ENCODE measurements around the gene TTYH1. TPM values are rescaled to one million over a fixed set of nuclear protein-coding genes. Genes with fewer than 3 reads are reported as not detected.

Gene TTYH1
- total and polyA plus RNA-seq, 2 of the 4 experiments (the other 2 are of a cell fraction): not detected

DNA sequence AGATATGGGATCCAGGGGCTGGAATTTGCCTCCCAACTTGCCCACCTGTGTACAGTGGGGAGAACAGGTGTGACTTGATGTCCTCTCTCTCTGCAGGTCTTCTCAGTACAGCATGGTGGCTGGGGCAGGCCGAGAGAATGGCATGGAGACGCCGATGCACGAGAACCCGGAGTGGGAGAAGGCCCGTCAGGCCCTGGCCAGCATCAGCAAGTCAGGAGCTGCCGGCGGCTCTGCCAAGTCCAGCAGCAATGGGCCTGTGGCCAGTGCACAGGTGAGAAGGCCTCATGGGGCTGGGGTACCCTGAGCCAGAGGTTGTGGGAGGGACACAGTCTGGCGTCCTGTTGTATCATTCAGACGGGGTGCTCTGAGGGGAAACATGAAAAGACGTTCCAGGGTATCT, 36.7 kb downstream of the TTYH1 start:
- ATAC-seq (ENCODE audit: low read depth) (no peak), DNase-seq (no peak)
- Histone ChIP-seq H3K4me3 (ENCODE audit: insufficient read depth, low read depth, low read length) (no peak overlapping the region), H4K91ac (ENCODE audit: insufficient read depth, low read depth, low read length) (no peak overlapping the region), H3K23ac (ENCODE audit: low read depth, low read length) (no peak overlapping the region), H2AK9ac (replicated peaks; ENCODE audit: low read depth, low read length, poor library complexity) (no peak overlapping the region), H3K4me1 (ENCODE audit: control insufficient read depth, insufficient read depth, low read length) (peaks cover 6% of the 10 kb centered on the region), H3K56ac (ENCODE audit: extremely low read depth, insufficient read depth, low read length) (no peak overlapping the region), H2BK120ac (ENCODE audit: low read depth, low read length) (no peak overlapping the region), H3K9me3 (ENCODE audit: control insufficient read depth, insufficient read depth, low read length) (no peaks in the 10 kb centered on the region), H3K36me3 (ENCODE audit: control insufficient read depth, insufficient read depth, low read length) (peaks cover 61% of the 10 kb centered on the region), H4K8ac (ENCODE audit: low read depth in 2 of 2, low read length in 2 of 2) (no peak overlapping the region), H4K5ac (ENCODE audit: low read depth, low read length) (no peak overlapping the region), H3K27me3 (ENCODE audit: control insufficient read depth, insufficient read depth, low read length) (no peaks in the 10 kb centered on the region), H3K9me1 (ENCODE audit: insufficient read depth, low read length) (peaks cover 6% of the 10 kb centered on the region; the same call in 1 of the 2 replicates), H2BK15ac (ENCODE audit: low read depth, low read length) (no peak overlapping the region), H4K20me1 (ENCODE audit: insufficient read depth, low read length) (peaks cover 73% of the 10 kb centered on the region), H3K4ac (ENCODE audit: low read depth, low read length) (no peak overlapping the region), H3K4me2 (ENCODE audit: low read depth, low read length) (no peak overlapping the region), H2BK5ac (ENCODE audit: low read depth, low read length, poor library complexity, severe bottlenecking) (no peak overlapping the region), H2AK5ac (ENCODE audit: low read depth, low read length) (no peak overlapping the region), H2BK20ac (ENCODE audit: low read depth, low read length) (no peak overlapping the region), H3K18ac (ENCODE audit: low read depth, low read length) (no peak overlapping the region), H3K79me1 (ENCODE audit: low read depth in 1 of 2, low read length in 2 of 2) (peaks cover 25 to 66% of the 10 kb centered on the region in 2 experiments), H3K14ac (replicated peaks; ENCODE audit: low read depth, low read length) (no peak overlapping the region), H3K27ac (ENCODE audit: insufficient read depth, low read length) (no peak overlapping the region), H2AFZ (replicated peaks; ENCODE audit: low read length, poor library complexity) (no peak overlapping the region), H3K9ac (ENCODE audit: low read depth, low read length) (no peak overlapping the region)
- ChIA-PET CTCF (no interaction called here), POLR2A (ENCODE audit: unreplicated experiment) (no interaction called here)
- intact Hi-C loops (cut with micrococcal nuclease): no loop called here
- TF ChIP-seq, protein P1, sequence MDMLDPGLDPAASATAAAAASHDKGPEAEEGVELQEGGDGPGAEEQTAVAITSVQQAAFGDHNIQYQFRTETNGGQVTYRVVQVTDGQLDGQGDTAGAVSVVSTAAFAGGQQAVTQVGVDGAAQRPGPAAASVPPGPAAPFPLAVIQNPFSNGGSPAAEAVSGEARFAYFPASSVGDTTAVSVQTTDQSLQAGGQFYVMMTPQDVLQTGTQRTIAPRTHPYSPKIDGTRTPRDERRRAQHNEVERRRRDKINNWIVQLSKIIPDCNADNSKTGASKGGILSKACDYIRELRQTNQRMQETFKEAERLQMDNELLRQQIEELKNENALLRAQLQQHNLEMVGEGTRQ (IDR thresholded peaks at IDR 0.05; ENCODE audit: low read depth, low read length): no peak
- TF ChIP-seq NFE2L2 (IDR thresholded peaks at IDR 0.05; ENCODE audit: low read depth, low read length) (no peak), POLR2A (IDR thresholded peaks at IDR 0.05; ENCODE audit: low read depth, low read length) (no peak), MAFK (IDR thresholded peaks at IDR 0.05; ENCODE audit: low read depth, low read length) (no peak), RAD21 (IDR thresholded peaks at IDR 0.05; ENCODE audit: low read length) (no peak), MXI1 (IDR thresholded peaks at IDR 0.05; ENCODE audit: borderline replicate concordance, low read depth, low read length) (no peak), RCOR1 (IDR thresholded peaks at IDR 0.05; ENCODE audit: insufficient replicate concordance, low read length) (no peak)
- no TSS peak for BruUV-seq (replicated peaks)
- dilution Hi-C loops (cut with HindIII; ENCODE audit: low sequenced_read_pairs, unreplicated experiment): no loop called here
- WGBS, 2 experiments (ENCODE audit: extremely low coverage in 2 of 2, insufficient read length in 1 of 2): 93% methylated on average over 5 of the region's 11 CpGs; no CpG with 5 or more reads in 1 of the 2 experiments
- in situ Hi-C loops (cut with MboI; ENCODE audit: low sequenced_read_pairs): loop anchor here (10.0 to 25.0 kb wide), 6 partner anchors 247 to 1685 kb away; partner anchors contain the start of genes NAT14, NDUFA3, OSCAR and PRPF31

All from IMR-90 (cell line).